GM10266 (cell line): ENCODE data around the gene ATXN1.

Source experiments
- DNase-seq: peaks from one replicate; pipeline ENCODE4 v3.0.0; 2012; ENCODE audit errors: extremely low spot score
- TF ChIP-seq, protein P1 (sequence below): IDR thresholded peaks from 2 replicates; pipeline ENCODE4 v1.5.1; 2012; ENCODE audit warnings: mild to moderate bottlenecking, low read depth; ENCODE audit not compliant: control insufficient read depth, insufficient read depth; ENCODE audit errors: missing control alignments

The ATXN1 gene

DNA sequence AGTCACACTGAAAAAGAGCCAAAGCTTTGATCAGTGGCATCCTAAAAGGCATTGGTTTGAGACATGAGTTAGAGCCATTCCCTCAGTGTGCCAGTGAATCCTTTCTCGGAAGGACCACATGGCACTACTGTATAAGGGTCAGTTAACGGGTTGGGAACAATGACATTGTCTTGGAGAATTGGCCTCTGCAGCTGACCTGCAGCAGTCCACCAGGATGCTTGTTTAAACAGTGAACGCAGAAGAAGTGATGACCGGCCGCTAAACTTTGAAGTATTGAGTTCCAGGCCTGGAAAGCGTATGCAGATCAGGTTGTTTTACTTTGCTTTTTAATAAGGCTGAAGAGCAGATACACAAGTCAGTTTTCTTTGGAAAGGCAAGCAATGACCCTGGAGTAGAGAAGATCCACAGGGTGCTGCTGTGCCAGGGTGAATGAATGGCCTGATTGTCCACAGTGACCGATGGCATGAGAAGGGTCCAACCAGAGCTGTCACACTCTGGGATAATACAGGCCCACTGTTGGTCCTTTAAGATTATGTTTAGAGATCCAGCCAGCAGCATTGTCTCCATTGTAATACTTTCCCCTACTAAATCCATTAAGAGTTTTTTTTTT, 465.1 kb downstream of the ATXN1 start:
- TF ChIP-seq, protein P1, sequence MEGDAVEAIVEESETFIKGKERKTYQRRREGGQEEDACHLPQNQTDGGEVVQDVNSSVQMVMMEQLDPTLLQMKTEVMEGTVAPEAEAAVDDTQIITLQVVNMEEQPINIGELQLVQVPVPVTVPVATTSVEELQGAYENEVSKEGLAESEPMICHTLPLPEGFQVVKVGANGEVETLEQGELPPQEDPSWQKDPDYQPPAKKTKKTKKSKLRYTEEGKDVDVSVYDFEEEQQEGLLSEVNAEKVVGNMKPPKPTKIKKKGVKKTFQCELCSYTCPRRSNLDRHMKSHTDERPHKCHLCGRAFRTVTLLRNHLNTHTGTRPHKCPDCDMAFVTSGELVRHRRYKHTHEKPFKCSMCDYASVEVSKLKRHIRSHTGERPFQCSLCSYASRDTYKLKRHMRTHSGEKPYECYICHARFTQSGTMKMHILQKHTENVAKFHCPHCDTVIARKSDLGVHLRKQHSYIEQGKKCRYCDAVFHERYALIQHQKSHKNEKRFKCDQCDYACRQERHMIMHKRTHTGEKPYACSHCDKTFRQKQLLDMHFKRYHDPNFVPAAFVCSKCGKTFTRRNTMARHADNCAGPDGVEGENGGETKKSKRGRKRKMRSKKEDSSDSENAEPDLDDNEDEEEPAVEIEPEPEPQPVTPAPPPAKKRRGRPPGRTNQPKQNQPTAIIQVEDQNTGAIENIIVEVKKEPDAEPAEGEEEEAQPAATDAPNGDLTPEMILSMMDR: no peak
- no peak for DNase-seq

DNA sequence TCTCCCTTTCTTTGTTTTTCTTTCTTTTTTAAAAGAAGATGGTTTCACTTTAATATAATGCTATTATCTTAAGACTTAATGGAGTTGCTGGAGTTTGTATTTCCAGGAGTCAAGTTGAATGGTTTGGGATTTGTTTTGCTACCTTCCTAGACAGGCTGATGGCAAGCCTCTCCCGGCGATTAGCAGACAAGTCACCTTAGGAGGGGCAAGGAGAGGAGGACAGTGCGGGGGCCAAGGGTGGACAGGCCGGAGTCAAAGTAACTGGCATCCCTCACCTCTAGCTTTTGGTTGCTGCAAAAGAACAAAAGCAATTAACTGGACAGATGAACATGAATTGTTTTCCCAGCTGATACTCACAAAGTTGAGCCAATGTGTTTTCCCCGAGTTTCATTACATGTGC, 465.8 kb downstream of the ATXN1 start:
- no peak for DNase-seq
- TF ChIP-seq, protein P1: no peak

DNA sequence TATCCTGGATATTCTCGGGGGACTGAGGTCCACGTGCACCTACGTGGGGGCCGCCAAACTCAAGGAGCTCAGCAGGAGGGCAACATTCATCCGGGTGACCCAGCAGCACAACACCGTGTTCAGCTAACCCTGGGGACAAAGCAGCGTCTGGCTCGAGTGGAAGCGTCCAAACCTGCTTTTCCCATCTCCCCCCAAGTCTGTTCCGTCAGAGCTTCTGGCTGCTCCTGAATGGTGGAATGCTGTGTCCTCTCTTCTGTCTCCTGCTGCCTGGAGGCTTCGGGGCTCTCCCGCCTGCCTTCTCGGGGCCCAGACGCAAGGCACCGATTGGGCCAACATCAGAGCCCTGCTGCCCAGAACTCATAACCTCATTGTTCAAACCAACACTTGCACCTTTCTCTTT, 466.2 kb downstream of the ATXN1 start:
- TF ChIP-seq, protein P1: no peak
- DNase-seq: no peak

DNA sequence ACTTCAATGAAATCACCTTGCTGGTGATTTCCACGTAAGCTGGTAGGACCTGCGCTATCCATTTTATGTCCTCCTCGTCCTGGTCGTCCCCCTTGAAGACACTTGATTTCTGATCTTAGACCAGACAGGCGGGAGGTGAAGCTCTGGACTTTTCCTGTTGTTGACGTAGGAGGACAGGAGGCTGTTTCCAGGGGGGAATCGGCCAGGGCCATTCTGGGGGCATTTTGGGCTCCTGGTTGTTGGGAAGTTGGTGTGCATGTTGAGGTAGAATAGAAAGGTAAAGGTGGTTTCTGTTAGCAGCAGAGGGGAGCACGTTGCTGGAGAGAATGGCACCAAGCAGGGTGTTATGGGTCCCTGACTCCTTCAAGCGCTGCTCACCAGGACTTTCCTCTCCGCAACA, 466.9 kb downstream of the ATXN1 start:
- TF ChIP-seq, protein P1: no peak
- no peak for DNase-seq

DNA sequence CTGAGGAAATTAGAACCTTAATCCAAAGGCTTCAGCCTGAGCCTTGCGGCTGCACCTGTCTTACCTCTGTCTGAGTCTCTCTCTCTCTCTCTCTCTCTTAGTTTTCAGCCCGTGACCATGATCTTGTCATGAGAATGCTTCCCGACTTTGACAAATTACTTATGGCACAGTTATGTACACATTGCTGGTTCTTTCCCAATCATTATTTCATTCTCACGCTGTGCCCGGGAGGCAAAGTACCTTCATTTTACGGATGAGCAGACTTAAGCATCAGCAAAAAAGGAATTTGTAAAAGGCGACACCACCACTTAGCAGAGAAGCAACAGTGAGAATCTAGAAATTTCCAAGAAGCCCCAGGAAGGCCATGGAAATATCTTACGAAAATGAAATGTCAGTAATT, 468.3 kb downstream of the ATXN1 start:
- no peak for DNase-seq
- TF ChIP-seq, protein P1: no peak

DNA sequence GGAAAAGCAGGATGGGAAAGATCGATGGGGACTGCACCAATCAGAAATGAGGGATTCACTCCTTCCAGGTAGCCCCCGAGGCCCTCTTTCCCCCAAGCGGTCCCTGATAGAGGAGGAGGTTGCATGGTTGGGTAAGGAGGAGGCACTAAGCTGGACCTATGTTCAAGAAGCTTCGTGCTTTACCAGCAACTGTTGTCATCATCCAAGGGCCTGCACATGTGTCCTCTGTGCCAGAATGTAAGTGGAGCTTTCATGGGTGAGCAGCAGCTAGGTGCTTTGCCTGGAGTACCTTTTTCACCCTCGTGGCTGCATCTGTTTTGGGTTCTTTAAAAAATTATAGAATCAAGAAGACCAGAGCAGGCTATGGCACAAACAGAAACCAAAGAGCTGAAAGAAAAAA, 468.8 kb downstream of the ATXN1 start:
- no peak for DNase-seq
- TF ChIP-seq, protein P1: no peak

DNA sequence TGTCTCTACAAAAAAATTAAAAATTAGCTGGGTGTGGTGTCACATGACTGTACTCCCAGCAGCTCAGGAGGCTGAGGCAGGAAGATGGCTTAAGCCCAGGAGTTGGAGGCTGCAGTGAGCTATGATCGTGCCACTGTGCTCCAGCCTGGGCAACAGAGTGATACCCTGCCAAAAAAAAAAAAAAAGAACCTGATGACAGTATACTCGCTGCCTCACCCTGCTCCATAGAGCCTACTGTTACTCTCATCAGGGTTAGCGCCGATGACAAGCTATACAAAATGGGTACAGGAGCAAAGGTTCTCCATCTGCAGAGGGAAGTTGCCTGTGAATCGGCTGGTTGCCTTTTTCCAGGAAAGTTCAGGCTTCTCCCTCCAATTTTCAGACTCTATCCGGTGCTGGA, 469.5 kb downstream of the ATXN1 start:
- TF ChIP-seq, protein P1: no peak

More for the DNA sequence above, 469.5 kb downstream of the ATXN1 start:
- no peak for DNase-seq
